ENCODE data around the gene RIN1.

DNA sequence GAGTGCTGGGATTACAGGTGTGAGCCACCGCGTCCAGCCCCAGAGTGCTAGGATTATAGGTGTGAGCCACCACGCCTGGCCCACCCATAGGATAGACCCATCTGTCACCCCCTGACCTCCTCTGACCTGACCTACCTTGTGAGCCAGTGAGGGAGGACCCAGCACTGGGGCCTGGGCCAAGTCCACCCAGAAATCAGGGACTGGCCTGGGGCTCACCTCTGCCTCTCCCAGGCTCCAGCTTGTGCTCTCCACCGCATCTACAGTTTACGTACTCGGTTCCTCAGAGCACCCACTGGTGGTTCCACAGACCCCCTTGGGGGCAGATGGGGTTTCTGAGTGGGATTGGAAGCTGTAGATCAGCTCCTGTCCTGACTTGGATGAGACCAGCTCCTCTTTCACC, 28.9 kb upstream of the RIN1 start:
- TF ChIP-seq, protein P1, sequence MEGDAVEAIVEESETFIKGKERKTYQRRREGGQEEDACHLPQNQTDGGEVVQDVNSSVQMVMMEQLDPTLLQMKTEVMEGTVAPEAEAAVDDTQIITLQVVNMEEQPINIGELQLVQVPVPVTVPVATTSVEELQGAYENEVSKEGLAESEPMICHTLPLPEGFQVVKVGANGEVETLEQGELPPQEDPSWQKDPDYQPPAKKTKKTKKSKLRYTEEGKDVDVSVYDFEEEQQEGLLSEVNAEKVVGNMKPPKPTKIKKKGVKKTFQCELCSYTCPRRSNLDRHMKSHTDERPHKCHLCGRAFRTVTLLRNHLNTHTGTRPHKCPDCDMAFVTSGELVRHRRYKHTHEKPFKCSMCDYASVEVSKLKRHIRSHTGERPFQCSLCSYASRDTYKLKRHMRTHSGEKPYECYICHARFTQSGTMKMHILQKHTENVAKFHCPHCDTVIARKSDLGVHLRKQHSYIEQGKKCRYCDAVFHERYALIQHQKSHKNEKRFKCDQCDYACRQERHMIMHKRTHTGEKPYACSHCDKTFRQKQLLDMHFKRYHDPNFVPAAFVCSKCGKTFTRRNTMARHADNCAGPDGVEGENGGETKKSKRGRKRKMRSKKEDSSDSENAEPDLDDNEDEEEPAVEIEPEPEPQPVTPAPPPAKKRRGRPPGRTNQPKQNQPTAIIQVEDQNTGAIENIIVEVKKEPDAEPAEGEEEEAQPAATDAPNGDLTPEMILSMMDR (IDR thresholded peaks at IDR 0.05) = no peak
- TF ChIP-seq EZH2 (IDR thresholded peaks at IDR 0.05) = no peak
- TF ChIP-seq EZH2phosphoT487 (IDR thresholded peaks at IDR 0.05) = no peak
